HEK293T (cell line): ENCODE results near the gene HCN1.

Experiments used
- ARNT ChIP-seq: fragments of 450-650 bp; IDR thresholded peaks from 2 replicates; pipeline ENCODE4 v1.6.1; 2017; ENCODE audit warnings: mild to moderate bottlenecking
- FOXA1 ChIP-seq: fragments of 450-650 bp; IDR thresholded peaks from 2 replicates; pipeline ENCODE4 v1.6.1; 2016; ENCODE audit warnings: mild to moderate bottlenecking
- HDGF ChIP-seq: fragments of 450-650 bp; IDR thresholded peaks from 2 replicates; pipeline ENCODE4 v1.6.1; 2017; ENCODE audit warnings: antibody characterized with exemption, borderline replicate concordance
- SP1 ChIP-seq: fragments of 450-650 bp; IDR thresholded peaks from 2 replicates; pipeline ENCODE4 v1.6.1; 2017
- ZNF384 ChIP-seq: fragments of 450-650 bp; IDR thresholded peaks from 2 replicates; pipeline ENCODE4 v1.6.1; 2016
- TF ChIP-seq, protein P1 (sequence below): fragments of 450-650 bp; IDR thresholded peaks from 2 replicates; pipeline ENCODE4 v1.6.1; 2016

DNA sequence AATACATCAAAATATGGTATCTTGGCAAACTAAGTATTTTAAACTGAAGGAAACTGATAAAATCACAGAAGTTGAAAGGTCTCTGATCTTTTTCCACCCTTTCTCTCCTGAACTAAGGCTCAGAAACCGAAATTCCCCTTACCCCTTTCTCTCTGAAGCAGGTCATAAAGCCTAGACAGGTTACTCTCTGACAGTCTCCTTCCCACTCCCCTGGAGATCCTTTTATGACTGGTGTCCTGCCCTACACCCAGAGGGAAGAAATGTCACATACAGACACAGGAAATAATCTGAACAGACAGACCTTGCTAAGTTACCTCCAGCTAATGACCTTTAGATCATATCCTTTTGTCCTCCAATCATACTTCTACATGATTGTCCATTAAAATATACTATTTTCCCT is 127.4 kb downstream of the HCN1 start:
- TF ChIP-seq FOXA1 = no peak
- no peak for TF ChIP-seq ARNT
- TF ChIP-seq SP1 = no peak
- TF ChIP-seq HDGF = no peak
- TF ChIP-seq, protein P1, sequence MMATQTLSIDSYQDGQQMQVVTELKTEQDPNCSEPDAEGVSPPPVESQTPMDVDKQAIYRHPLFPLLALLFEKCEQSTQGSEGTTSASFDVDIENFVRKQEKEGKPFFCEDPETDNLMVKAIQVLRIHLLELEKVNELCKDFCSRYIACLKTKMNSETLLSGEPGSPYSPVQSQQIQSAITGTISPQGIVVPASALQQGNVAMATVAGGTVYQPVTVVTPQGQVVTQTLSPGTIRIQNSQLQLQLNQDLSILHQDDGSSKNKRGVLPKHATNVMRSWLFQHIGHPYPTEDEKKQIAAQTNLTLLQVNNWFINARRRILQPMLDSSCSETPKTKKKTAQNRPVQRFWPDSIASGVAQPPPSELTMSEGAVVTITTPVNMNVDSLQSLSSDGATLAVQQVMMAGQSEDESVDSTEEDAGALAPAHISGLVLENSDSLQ = no peak
- no peak for TF ChIP-seq ZNF384
